T-helper 1 cell treated with Interleukin-12 subunit alpha and Interleukin-12 subunit beta and Interleukin-4 antibody, amounts not matched to agents 30 μg/mL and 1 μg/mL, for 36 hours (primary cell): ENCODE results near the gene B9D1.

Experiments used
- H3K27ac Mint-ChIP-seq: one replicate; pipeline ENCODE4 v1.8.0; 2021; ENCODE audit warnings: mild to moderate bottlenecking, mixed read lengths
- H3K27me3 Mint-ChIP-seq: one replicate; pipeline ENCODE4 v1.8.0; 2021; ENCODE audit warnings: low read depth, mixed read lengths
- H3K36me3 Mint-ChIP-seq: one replicate; pipeline ENCODE4 v1.8.0; 2021; ENCODE audit warnings: low read depth, mixed read lengths
- H3K4me1 Mint-ChIP-seq: one replicate; pipeline ENCODE4 v1.8.0; 2021; ENCODE audit warnings: low read depth, mixed read lengths
- H3K4me3 Mint-ChIP-seq: one replicate; pipeline ENCODE4 v1.8.0; 2021; ENCODE audit warnings: mild to moderate bottlenecking, moderate library complexity, mixed read lengths
- H3K9me3 Mint-ChIP-seq: one replicate; pipeline ENCODE4 v1.8.0; 2021; ENCODE audit warnings: mixed read lengths

The B9D1 gene

DNA sequence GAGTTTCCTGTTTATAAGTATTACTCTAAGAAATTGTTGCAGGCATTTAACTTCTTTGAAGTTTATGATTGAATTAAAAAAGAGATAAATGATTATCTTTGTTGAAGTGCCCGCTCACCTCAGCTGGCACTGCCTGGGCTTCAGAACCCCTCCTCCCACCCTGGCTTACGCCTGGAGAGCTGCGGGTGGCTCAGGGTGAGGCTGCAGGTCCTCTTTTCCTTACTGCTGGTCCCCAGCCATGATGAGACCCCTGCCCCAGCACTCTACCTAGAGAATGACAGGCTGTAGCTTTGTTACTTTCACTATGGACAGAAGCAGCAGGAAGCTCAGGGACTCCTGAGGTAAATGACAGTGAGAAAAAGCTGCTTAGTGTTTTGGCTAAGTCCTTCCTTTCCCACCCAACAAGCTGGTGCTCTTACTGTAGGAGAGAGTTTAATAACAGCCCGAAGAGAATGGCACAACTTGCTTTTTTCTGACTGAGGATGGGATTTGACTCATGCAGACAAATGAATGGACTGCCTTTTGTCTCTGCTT is 63.2 kb downstream of the B9D1 start:
- Mint-ChIP-seq H3K9me3 (no peaks in the 10 kb centered on the region), H3K4me3 (no peak overlapping the region), H3K27ac (no peak overlapping the region), H3K4me1 (peaks cover 2% of the 10 kb centered on the region), H3K27me3 (peaks cover 7% of the 10 kb centered on the region), H3K36me3 (no peaks in the 10 kb centered on the region)

DNA sequence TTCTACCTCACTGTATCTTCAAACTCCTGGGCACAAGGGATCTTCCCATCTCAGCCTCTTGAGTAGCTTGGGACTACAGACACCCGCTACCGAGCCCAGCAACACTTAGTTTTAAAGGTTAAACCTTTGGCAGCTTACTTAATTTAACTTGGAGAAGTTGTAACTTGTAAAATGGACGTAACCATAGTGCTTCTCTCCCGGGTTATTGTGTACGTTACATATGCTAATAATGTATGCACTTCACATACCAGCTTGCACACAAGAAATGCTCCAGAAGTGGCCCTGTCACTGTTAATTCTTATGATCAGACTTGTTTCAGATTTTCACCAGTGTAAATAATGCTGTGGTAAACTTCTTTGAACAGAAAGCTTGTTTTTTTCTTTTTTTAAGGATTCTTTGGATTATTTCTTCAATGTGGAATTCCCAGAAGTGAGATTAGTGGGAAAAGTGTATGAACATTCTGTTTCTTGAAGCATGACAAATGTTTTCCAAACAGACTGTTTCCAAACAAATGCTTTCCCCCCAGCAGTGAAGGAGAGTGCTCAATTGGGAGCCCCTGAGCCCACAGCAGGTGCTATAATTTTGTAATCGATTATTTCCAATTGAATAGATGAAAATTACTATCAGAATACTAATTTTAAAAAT is 63.8 kb downstream of the B9D1 start:
- H3K27ac Mint-ChIP-seq: no peak overlapping the region
- no peak overlapping the region for H3K4me3 Mint-ChIP-seq
- H3K9me3 Mint-ChIP-seq: no peaks in the 10 kb centered on the region
- no peaks in the 10 kb centered on the region for H3K36me3 Mint-ChIP-seq
- H3K27me3 Mint-ChIP-seq: peaks cover 7% of the 10 kb centered on the region
- no peaks in the 10 kb centered on the region for H3K4me1 Mint-ChIP-seq

DNA sequence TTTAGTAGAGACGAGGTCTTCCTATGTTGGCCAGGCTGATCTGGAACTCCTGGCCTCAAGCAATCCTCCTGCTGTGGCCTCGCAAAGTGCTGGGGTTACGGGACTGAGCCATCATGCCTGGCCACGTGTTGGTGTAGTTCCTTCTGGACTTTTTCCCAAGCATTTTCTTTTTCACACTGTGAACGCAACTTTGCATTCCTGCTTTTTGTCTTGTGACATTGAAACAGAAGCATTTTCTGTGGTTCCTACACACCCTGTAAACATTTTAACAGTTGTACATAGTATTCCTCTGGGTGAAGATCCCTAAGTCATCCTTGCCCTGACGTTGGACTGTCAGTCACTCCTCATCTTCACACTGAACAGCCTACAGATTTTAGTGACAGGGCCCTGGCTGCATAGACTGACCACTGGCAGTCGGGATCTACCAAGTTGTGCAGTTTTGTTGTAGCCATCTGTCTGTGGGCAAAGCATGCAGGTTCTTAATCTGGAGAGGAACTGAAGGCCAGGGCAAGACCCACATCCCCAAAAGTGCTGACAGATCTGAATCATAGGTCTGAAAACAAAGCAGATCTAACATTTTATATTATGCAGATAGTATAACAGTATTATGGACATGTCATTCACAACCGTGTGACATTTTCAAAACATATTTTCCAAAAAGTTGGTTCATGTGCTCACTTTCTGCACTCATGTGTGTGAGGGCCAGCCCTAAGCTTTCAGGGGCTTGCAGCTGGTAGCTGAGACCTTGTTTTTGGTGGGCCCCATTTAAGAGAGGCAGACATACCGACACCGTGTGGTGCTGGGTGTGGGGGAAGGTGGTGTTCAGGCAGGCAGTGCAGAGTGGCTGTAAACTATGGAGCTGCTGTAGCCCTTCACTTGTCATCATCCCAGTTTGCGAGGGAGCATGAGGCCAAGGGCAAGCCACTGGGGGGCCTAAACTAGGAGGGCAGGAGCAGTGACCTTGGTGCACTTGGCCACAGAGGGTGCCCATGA is 65.4 kb downstream of the B9D1 start:
- Mint-ChIP-seq H3K4me1 (no peaks in the 10 kb centered on the region), H3K9me3 (no peaks in the 10 kb centered on the region), H3K27me3 (peaks cover 7% of the 10 kb centered on the region)

DNA sequence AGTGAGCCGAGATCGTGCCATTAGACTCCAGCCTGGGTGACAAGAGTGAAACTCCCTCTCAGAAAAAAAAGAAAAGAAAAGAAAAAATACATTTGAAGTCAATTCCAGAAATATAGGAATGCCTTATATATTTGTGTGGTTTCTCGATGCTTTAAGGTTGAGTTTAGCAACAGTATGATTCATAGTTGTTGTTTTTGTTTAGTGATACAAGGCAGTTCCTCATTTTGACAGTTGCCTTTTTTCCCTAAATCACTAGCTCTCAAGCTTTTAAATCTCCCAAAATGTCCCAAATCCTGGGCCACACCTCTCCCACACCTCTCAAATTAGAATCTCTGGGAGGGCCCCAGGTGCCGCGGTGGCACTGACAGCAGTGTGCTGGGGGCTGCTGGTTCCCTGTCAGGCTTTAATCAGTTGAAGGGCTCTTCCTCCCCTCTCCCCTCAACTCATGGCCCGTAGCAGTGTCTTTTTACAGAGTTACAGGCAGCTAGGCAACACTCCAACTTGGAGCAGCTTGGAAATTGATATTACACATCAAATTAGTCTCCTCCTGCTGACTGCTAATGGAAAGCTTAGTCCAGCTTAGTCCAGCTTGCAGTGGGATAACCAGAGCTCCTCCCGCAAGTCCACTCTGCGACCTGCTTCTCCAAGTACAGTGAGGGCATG is 66.9 kb downstream of the B9D1 start:
- H3K9me3 Mint-ChIP-seq: no peaks in the 10 kb centered on the region
- H3K4me1 Mint-ChIP-seq: no peaks in the 10 kb centered on the region
- no peak overlapping the region for H3K4me3 Mint-ChIP-seq
- peaks cover 4% of the 10 kb centered on the region for H3K27me3 Mint-ChIP-seq
- no peaks in the 10 kb centered on the region for H3K36me3 Mint-ChIP-seq
- H3K27ac Mint-ChIP-seq: no peak overlapping the region

More for the DNA sequence above, 65.4 kb downstream of the B9D1 start:
- Mint-ChIP-seq H3K36me3 (no peaks in the 10 kb centered on the region), H3K27ac (no peak overlapping the region), H3K4me3 (no peak overlapping the region)

DNA sequence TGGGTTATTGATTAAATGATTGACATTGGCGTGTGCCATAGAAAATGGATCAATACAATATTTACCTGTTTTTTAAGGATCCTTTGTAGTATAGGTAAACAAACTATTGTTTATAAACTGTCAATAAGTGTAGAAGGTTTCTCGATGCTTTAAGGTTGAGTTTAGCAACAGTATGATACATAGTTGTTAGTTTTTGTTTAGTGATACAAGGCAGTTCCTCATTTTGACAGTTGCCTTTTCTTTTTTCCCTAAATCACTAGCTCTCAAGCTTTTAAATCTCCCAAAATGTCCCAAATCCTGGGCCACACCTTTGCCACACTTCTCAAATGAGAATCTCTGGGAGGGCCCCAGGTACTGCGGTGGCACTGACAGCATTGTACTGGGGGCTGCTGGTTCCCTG is 68.1 kb downstream of the B9D1 start:
- no peaks in the 10 kb centered on the region for H3K36me3 Mint-ChIP-seq
- H3K4me1 Mint-ChIP-seq: peaks cover 5% of the 10 kb centered on the region
- no peak overlapping the region for H3K27ac Mint-ChIP-seq
- no peaks in the 10 kb centered on the region for H3K9me3 Mint-ChIP-seq
- no peak overlapping the region for H3K4me3 Mint-ChIP-seq
- peaks cover 4% of the 10 kb centered on the region for H3K27me3 Mint-ChIP-seq
